Measurements from ENCODE around the gene COL15A1. TPM values are rescaled to one million over a fixed set of nuclear protein-coding genes. Genes with fewer than 3 reads are reported as not detected.

COL15A1 gene
- total and polyA plus RNA-seq, 8 donors: 10.7 to 173 (median 27.8) TPM

DNA sequence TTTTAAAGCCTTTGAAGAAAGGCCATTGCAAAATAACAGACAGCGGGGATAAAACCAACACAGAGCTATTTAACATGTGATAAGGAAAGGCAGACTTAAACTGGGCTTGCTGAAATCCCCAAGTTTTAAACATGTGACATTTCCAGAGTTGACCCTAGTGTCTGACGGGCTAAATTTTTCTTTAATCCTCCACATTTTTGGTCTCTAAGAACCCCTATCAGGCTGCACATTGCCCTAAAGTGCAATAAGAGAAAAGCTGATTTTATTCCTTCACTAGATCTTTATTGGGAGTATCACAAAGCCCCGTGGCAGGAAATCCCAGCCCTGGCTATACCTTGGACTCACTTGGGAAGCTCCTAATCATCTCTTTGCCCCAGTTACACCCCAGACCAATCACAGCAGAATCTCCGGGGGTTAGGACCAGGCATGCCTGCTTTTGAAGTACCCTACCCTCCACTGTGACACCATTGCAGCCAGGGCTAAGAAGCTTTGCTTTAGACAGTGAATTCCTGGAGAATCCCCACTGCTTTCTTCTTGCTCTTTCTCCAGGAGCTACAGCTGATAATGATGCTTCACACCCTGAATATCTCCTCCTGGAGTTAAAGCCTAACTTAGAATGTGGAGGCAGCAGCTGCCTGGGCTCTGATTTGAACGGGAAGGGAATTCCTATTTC is 20.1 kb upstream of the COL15A1 start:
- intact Hi-C loops (cut with DNase I; ENCODE audit: low total_unique reads): no loop called here
- no peak for DNase-seq
- 53 to 62% (median 58%) methylated on average over 5 of the region's 5 CpGs for WGBS, 5 donors
- peak overlapping the region in 1 of 5 donors; percentile 8 for H3K27ac ChIP-seq
- no peaks in the 10 kb centered on the region for H3K36me3 ChIP-seq
- TF ChIP-seq, protein P1, sequence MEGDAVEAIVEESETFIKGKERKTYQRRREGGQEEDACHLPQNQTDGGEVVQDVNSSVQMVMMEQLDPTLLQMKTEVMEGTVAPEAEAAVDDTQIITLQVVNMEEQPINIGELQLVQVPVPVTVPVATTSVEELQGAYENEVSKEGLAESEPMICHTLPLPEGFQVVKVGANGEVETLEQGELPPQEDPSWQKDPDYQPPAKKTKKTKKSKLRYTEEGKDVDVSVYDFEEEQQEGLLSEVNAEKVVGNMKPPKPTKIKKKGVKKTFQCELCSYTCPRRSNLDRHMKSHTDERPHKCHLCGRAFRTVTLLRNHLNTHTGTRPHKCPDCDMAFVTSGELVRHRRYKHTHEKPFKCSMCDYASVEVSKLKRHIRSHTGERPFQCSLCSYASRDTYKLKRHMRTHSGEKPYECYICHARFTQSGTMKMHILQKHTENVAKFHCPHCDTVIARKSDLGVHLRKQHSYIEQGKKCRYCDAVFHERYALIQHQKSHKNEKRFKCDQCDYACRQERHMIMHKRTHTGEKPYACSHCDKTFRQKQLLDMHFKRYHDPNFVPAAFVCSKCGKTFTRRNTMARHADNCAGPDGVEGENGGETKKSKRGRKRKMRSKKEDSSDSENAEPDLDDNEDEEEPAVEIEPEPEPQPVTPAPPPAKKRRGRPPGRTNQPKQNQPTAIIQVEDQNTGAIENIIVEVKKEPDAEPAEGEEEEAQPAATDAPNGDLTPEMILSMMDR (IDR thresholded peaks at IDR 0.05): no peak
- TF ChIP-seq POLR2A (IDR thresholded peaks at IDR 0.05) (no peak), EP300 (IDR thresholded peaks at IDR 0.05) (no peak), POLR2AphosphoS5 (IDR thresholded peaks at IDR 0.05) (no peak)
- no peaks in the 10 kb centered on the region for H3K9me3 ChIP-seq
- H3K4me3 ChIP-seq: no peak overlapping the region
- H3K27me3 ChIP-seq: no peaks in the 10 kb centered on the region
- H3K4me1 ChIP-seq: peaks cover 0 to 22% (median 9%) of the 10 kb centered on the region in 4 donors

DNA sequence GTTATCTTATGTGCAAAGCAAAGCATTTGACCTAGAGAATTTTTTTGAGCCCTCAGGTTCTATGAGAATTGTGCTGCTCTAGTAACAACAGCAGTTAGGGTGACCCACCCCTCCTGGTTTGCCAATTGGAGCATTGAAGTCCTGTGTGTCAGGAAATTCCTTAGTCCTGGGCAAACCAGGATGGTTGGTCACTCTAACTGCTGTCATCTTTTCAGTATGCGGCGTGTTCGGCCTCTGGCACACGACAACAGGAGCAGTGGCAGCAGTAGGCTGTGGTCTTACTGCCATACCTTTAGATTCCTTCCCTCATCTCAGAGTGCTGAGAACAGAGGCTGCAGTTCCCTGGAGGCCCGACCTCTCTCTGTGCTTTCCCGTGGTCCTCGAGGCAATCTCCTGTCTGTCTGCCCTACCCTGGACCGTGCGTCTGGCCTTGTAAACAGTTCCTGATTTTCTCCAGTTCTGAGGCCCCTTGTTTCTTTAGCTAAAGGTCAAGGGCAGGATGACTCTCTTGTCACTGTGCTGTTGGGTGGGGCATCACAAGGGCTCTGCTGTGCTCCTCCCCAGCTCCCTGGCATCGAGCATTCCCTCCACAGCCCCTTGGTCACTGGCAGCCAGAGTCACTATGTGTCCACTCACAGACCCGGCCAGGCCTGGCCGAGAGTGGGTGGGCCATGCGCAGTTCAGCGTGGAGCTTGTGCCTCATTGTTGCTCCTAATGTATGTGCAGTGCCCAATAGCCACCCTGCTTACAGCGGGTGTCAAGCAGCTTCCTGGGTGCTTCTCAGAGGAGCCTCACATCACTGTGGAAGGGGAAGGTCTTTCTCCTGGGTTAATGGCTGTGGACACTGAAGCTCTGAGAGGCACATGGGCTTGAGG is 18.5 kb upstream of the COL15A1 start:
- WGBS, 5 donors: 82 to 91% (median 85%) methylated on average over 10 to 15 of the region's 15 CpGs
- H3K4me3 ChIP-seq: no peak overlapping the region
- H3K36me3 ChIP-seq: no peaks in the 10 kb centered on the region
- H3K4me1 ChIP-seq: peaks cover 0 to 18% (median 6%) of the 10 kb centered on the region in 4 donors
- no peaks in the 10 kb centered on the region for H3K27me3 ChIP-seq
- H3K9me3 ChIP-seq: no peaks in the 10 kb centered on the region
- H3K27ac ChIP-seq: no peak overlapping the region
- DNase-seq: no peak
- intact Hi-C loops (cut with DNase I; ENCODE audit: low total_unique reads): no loop called here
- TF ChIP-seq EP300 (IDR thresholded peaks at IDR 0.05) (no peak), POLR2A (IDR thresholded peaks at IDR 0.05) (no peak), POLR2AphosphoS5 (IDR thresholded peaks at IDR 0.05) (no peak)
- TF ChIP-seq, protein P1 (IDR thresholded peaks at IDR 0.05): no peak

DNA sequence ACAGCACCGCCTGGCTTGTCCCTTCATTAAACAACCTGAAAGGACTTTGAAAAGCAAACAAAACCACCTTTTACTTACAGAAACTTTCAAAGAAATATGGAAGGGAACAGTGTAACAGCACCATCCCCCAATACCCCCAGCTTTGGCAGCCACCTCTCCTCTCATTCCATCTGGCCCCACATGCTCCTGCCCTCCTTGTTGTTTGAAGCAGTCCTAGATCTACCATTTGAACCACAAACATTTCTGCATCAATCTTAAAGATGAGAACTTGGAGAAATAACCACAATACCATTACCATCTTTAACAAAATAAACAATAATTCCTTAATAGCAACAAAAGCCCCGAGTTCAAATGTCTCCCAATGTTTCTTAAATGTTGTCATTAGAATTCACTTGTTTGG is 17.8 kb upstream of the COL15A1 start:
- no peaks in the 10 kb centered on the region for H3K36me3 ChIP-seq
- H3K27me3 ChIP-seq: no peaks in the 10 kb centered on the region
- no peaks in the 10 kb centered on the region for H3K9me3 ChIP-seq
- H3K27ac ChIP-seq: no peak overlapping the region
- H3K4me1 ChIP-seq: peaks cover 0 to 15% (median 6%) of the 10 kb centered on the region in 4 donors
- intact Hi-C loops (cut with DNase I; ENCODE audit: low total_unique reads): no loop called here
- H3K4me3 ChIP-seq: no peak overlapping the region
- TF ChIP-seq EP300 (IDR thresholded peaks at IDR 0.05) (no peak), POLR2A (IDR thresholded peaks at IDR 0.05) (no peak), POLR2AphosphoS5 (IDR thresholded peaks at IDR 0.05) (no peak)
- TF ChIP-seq, protein P1 (IDR thresholded peaks at IDR 0.05): no peak
- DNase-seq: no peak
- WGBS, 5 donors: 47 to 71% (median 59%) methylated on average over 2 of the region's 2 CpGs

DNA sequence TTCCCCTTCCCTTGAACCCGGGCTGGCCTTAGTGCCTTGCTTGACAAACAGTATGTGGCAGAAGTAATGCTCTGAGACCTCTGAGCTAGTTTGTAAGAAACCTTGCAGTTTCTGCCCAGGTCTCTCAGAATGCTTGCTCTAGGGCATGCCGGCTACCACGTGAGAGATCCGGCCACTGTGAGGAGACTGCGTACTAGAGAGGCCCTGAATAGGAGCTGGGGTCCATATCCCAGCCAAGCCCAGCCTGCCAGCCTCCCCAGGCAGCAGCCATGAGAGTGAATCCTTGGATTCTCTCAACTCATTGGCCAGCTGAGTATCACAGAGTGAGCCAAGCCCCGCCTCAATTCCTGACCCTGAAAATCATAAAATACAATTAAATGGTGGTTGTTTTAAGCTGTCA is 16.0 kb upstream of the COL15A1 start:
- DNase-seq: no peak
- H3K27ac ChIP-seq: no peak overlapping the region
- no peaks in the 10 kb centered on the region for H3K36me3 ChIP-seq
- no peak for TF ChIP-seq EP300 (IDR thresholded peaks at IDR 0.05)
- TF ChIP-seq, protein P1 (IDR thresholded peaks at IDR 0.05): no peak
- no peak for TF ChIP-seq POLR2AphosphoS5 (IDR thresholded peaks at IDR 0.05)
- no peak for TF ChIP-seq POLR2A (IDR thresholded peaks at IDR 0.05)
- H3K27me3 ChIP-seq: no peaks in the 10 kb centered on the region
- WGBS, 5 donors: 59 to 74% (median 68%) methylated on average over 2 to 6 of the region's 6 CpGs
- peaks cover 0 to 10% (median 6%) of the 10 kb centered on the region in 4 donors for H3K4me1 ChIP-seq
- H3K9me3 ChIP-seq: no peaks in the 10 kb centered on the region
- no peak overlapping the region for H3K4me3 ChIP-seq
- intact Hi-C loops (cut with DNase I; ENCODE audit: low total_unique reads): no loop called here

All from stomach (tissue), 9 donors.